ENCODE data around the gene PDZRN3. TPM values are rescaled to one million over a fixed set of nuclear protein-coding genes. Genes with fewer than 3 reads are reported as not detected.

Gene PDZRN3
- polyA plus RNA-seq, 3 donors: 38.0 to 46.5 (median 41.4) TPM

GRCh38 chr3:73509816-73510215 is 114.9 kb downstream of the PDZRN3 start:
- DNase-seq (ENCODE audit: extremely low read depth in 1 of 11, low read depth in 9 of 11, low spot score in 4 of 11): no peak

DNA sequence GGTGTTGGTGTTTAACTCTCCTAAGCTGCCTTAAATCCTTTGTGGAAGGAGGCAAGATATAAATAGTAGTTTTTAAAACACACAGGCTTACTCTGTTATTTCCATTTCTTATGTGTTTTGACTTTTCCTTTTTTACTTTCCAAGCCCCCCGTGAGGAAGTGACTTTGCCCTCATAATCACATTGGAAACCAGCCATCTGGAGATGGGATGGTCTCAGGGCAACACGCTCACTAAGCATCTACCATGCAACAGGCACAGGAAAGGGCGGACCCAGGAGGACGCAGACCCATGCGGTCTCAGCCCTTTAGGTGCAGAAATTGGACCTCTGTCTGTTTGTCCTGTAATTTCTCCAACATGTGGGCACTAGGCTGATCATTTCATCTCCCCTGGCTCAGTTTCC is 115.7 kb downstream of the PDZRN3 start:
- no peak for DNase-seq (ENCODE audit: extremely low read depth in 1 of 11, low read depth in 9 of 11, low spot score in 4 of 11)

GRCh38 chr3:73508330-73508954 is 116.3 kb downstream of the PDZRN3 start:
- DNase-seq (ENCODE audit: extremely low read depth in 1 of 11, low read depth in 9 of 11, low spot score in 4 of 11): peak in 7 of 11 donors; percentile 49 to 74 (median 61)

- no peak for DNase-seq (ENCODE audit: extremely low read depth in 1 of 11, low read depth in 9 of 11, low spot score in 4 of 11)
These were observed 119.9 kb downstream of the PDZRN3 start for GRCh38 chr3:73504852-73505251.

GRCh38 chr3:73504239-73504638 is 120.5 kb downstream of the PDZRN3 start:
- no peak for DNase-seq (ENCODE audit: extremely low read depth in 1 of 11, low read depth in 9 of 11, low spot score in 4 of 11)

DNA sequence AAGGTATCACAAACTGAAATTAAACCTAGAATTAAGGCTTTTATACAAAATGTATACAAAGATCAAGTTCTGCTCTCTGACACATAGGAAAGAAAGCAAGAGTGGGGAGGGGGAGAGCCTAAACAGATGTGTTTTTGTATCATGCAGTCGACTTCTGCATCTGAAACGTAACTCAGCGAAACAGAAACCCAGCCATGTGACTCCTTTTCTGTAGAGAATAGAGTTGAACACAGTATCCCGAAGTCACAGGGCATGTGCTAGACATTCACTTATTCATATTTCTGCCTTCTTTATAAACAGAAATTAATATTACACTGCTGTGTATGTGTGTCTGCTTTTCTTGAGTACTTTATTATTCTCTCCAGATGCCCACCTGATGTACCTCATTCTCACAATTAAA is 121.0 kb downstream of the PDZRN3 start:
- no peak for DNase-seq (ENCODE audit: extremely low read depth in 1 of 11, low read depth in 9 of 11, low spot score in 4 of 11)

DNA sequence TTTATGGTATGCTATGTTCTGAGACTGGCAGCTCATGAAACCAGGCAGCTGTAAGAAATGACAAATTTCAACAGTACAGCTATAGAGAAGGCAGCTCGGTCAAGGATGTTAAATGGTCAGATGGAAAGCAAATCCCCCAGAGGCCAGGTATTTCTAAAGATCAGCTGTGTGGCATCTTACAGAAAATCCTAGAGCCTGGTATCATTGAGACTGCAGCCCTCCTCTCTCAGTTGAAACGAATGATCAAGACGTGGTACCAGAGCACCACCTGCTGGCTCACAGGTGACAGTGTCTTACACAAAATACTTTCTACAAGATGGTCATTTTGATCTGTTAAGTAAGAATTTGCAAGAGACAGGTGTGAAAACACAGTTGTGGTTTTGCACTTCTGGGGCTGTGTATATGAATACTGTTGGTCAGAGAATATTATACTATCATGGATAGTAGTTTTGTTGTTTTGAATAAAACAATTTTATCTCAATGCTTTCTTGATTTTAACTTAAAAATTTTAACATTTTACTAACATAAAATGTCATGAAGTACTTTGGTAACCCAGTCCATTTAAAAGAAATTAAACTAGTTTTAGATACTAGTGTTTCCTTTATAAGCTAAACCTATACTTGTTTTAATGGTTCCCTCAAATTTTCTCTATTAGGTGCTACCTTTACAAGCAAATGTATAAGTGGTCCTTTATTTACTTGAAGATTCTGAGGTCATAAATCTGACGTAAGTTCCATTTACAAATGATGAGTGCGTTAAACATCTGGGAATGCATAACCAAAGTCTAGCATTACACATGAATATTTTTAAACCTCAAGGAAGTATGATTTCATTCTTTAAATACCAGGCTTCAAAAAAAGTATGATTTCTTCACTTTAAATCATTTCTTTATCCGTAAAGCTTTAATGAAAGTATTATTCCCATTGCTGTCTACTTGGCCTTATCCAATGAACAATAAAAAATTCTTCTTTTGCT is 121.8 kb downstream of the PDZRN3 start:
- DNase-seq (ENCODE audit: extremely low read depth in 1 of 11, low read depth in 9 of 11, low spot score in 4 of 11): peak; percentile 63 to 83 (median 69)

- DNase-seq (ENCODE audit: extremely low read depth in 1 of 11, low read depth in 9 of 11, low spot score in 4 of 11): no peak
These were observed 124.4 kb downstream of the PDZRN3 start for GRCh38 chr3:73500321-73500720.

DNA sequence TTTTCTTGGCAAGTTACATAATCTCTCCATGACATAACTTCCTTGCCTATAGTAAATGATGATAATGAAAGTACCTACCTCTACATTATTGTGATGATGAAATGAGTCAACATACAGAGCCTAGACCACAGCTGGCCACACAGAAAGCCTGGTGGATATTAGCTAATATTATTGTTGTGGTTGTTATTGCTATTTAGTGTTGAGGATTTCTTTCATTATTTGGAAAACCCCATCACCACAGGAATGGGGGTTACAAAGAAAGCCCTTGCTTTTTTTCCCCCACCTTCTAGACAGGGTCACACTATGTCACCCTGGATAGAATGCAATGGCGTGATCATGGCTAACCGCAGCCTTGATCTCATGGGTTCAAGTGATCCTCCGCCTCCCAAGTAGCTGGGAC is 125.0 kb downstream of the PDZRN3 start:
- DNase-seq (ENCODE audit: extremely low read depth in 1 of 11, low read depth in 9 of 11, low spot score in 4 of 11): no peak

- no peak for DNase-seq (ENCODE audit: extremely low read depth in 1 of 11, low read depth in 9 of 11, low spot score in 4 of 11)
These were observed 125.7 kb downstream of the PDZRN3 start for GRCh38 chr3:73498764-73499622.

- DNase-seq (ENCODE audit: extremely low read depth in 1 of 11, low read depth in 9 of 11, low spot score in 4 of 11): no peak
These were observed 126.9 kb downstream of the PDZRN3 start for GRCh38 chr3:73497646-73498406.

DNA sequence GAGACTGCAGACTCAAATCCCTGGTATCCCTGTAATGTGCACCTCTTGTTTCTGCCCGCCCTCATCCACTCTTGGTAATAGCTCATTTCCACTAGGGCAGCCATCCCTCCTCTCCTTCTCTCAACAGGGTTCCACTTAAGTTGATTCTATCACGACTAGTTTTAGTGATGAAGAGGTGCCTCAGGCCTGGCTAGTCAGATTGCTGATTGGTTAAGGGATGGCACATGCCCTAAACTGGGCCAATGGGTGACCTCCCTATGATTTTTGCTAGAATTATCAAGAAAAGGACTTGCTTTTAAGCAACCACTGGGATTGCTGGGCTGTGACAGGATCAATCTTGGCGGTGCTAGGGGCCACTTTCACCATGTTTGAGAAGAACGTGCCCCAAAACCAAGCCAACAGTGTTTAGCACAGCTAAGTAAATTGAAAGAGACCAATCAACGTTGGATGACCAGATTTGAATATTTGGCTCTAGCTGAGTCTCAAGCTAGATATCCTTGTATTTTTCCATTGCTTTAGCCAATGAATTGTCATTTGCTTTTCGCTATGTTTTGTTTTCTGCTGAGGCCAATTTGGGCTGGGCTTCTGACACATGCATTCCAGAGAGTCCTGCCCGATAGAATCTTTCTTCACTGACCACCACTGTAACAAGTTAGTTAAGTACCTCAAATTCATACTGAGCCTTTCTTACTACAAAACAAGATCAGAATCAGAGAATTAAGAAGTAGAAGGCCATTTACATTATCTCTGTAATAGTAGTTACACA is 131.0 kb downstream of the PDZRN3 start:
- DNase-seq (ENCODE audit: extremely low read depth in 1 of 11, low read depth in 9 of 11, low spot score in 4 of 11): no peak

DNA sequence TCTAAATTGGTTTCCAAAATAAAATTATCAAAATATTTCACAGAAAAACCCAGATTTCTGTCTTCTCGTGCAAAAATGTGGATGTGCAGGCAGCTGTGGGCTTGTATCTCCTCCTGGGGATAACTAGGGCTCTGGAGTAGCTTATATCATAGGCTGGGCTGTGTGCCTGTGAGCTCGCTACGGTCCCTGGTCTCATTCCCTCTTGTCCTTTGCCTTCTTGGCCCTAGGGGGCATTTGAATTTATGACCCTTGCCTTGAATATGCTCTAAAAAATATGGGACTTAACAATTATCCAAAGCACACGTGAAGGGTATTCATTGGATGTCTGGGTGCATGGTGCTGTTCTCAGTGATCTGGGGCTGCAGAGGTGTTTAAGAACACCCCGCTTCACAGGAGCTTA is 132.6 kb downstream of the PDZRN3 start:
- no peak for DNase-seq (ENCODE audit: extremely low read depth in 1 of 11, low read depth in 9 of 11, low spot score in 4 of 11)

- DNase-seq (ENCODE audit: extremely low read depth in 1 of 11, low read depth in 9 of 11, low spot score in 4 of 11): no peak
These were observed 133.5 kb downstream of the PDZRN3 start for GRCh38 chr3:73491287-73491662.

DNA sequence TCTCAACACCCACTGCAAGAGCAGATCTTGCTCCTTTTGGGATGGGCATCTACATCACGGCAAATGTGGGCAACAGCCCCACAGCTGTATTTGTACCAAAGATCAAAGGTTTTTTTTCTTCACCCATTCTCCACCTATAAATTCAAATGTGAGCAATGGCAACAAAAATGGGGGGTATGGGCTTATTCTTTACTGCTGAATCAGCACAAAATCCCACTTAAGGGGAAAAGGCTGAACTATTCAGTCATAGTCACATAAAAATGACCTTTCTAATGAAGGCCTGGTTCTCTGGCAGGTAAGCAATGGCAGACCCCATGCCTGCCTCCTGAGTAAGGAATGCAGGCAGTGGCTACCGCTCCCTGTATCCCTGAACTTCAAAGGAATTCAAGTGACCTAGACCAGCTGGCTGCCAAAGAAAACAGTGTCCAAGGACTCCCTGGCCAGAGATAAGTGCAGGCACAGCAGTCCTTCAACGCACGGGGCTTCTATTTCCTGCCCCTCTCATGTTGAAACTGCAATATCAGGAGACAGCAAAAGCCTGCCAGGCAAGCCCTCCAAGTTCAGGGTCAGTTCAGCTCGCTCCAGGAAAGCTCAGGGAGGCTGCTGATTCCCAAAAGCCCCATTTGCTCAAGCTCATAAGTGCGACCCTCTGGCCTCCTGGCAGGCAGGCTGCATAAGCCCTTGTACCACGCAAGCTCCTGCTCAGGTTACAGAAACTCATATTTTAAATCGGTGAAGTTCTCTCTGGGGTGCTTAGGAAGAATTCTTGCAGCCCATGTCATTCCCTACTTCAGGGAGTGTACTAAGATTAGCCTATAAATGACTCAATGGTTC is 134.1 kb downstream of the PDZRN3 start:
- DNase-seq (ENCODE audit: extremely low read depth in 1 of 11, low read depth in 9 of 11, low spot score in 4 of 11): no peak

DNA sequence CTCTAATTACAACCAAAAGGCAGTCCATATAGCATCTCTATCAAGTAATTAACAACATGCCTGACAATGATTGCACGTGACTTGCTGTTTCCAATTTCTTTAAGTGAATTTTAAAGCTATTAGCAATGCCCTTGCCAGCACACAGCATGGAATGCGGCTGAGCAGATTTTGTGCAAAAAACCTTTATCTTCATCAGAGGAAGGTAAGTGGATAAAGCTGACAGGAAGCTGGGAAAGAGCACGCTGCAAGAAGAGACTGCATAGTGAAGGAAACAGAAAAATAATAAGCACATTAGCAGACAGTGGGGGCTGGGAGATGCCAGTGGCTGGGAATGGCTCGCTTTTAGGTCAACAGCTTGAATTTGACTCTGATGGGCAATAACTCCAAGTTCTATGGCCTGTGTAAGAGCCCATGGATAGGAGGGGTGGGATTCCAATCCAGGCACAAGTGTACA is 138.8 kb downstream of the PDZRN3 start:
- DNase-seq (ENCODE audit: extremely low read depth in 1 of 11, low read depth in 9 of 11, low spot score in 4 of 11): no peak

DNA sequence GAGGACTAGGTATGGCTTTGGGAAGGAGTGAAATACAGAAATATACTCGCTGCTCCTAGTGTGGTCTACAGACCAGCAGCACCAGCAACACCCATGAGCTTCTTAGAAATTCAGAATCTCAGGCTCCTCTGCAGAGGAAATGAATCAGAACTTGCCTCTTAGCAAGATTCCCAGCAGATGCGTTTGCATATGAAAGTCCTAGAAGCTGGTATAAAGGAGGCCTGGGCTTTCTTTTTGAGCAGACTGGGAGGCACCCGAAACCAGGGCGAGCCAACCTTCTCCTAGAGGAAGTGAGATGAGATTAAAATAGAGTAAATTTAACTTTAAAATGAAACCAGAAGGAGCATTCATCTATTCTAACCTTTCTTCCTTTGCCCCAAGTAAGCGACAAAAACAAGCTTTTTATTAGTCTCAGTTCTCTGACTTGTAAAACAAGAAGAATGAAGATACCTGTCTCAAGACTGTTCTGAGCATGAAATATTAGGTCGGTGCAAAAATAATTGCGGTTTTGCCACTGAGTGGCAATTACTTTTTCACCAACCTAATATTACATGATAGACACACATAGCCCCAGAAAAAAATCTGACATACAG is 140.0 kb downstream of the PDZRN3 start:
- no peak for DNase-seq (ENCODE audit: extremely low read depth in 1 of 11, low read depth in 9 of 11, low spot score in 4 of 11)
